Motor neuron (in vitro differentiated cells): ENCODE data around the gene RWDD4. TPM values are rescaled to one million over a fixed set of nuclear protein-coding genes. Genes with fewer than 3 reads are reported as not detected.
A peak's percentile ranks its signal among the peaks of the same experiment; 100 is the strongest.

Experiments used
- ATAC-seq, 8 experiments: fragments of 200-7000 bp; cut with Tn5 transposase; replicated peaks in 6 of 8; 2 replicates each; pipeline ENCODE4 v1.8.0; 2021; ENCODE audit warnings: mild to moderate bottlenecking in 8 of 8, moderate library complexity in 8 of 8
- H3K27ac ChIP-seq, 2 donors: fragments of 250-450 bp; sonication (Bioruptor Pico); 2 replicates each; pipeline ENCODE4 v1.9.0; 2021; ENCODE audit warnings: antibody characterized with exemption in 2 of 2, mild to moderate bottlenecking in 2 of 2, moderate library complexity in 1 of 2
- H3K4me1 ChIP-seq, 2 donors: fragments of 250-450 bp; sonication (Bioruptor Pico); replicated peaks in 1 of 2; 2 replicates each; pipeline ENCODE4 v1.6.1; 2021; ENCODE audit warnings: antibody characterized with exemption in 2 of 2, mild to moderate bottlenecking in 2 of 2, moderate library complexity in 1 of 2
- H3K4me3 ChIP-seq, 5 donors: fragments of 250-450 bp; sonication (Bioruptor Pico); 2 replicates each; pipeline ENCODE4 v1.9.0; 2021; ENCODE audit warnings: antibody characterized with exemption in 5 of 5, mild to moderate bottlenecking in 5 of 5, moderate library complexity in 4 of 5
- WGBS, 10 experiments: fragments of 450-650 bp; shearing (Covaris generic); methylation state at CpG; one replicate each; pipeline ENCODE4 v1.0.0; 2022; 5-methylcytosine and 5-hydroxymethylcytosine counted together
- in situ Hi-C, 9 experiments: fragments of 400-800 bp; cut with MboI; loops; one replicate each; pipeline ENCODE4 v1.15.0; 2021; ENCODE audit warnings: low sequenced_read_pairs in 9 of 9, low pct_unique_long_range_greater_than_20kb in 2 of 9; ENCODE audit not compliant: unreplicated experiment in 9 of 9
- total RNA-seq, 8 experiments: library from RNA; unstranded; fragments of 300-600 nt; gene quantifications; 2 replicates each; pipeline versions ENCODE4 v1.2.3 to v1.2.4, GENCODE V29; 2022

RWDD4 gene
- total RNA-seq, 8 experiments from 2014 or later = 21.9 to 53.4 (median 26.8) TPM

DNA sequence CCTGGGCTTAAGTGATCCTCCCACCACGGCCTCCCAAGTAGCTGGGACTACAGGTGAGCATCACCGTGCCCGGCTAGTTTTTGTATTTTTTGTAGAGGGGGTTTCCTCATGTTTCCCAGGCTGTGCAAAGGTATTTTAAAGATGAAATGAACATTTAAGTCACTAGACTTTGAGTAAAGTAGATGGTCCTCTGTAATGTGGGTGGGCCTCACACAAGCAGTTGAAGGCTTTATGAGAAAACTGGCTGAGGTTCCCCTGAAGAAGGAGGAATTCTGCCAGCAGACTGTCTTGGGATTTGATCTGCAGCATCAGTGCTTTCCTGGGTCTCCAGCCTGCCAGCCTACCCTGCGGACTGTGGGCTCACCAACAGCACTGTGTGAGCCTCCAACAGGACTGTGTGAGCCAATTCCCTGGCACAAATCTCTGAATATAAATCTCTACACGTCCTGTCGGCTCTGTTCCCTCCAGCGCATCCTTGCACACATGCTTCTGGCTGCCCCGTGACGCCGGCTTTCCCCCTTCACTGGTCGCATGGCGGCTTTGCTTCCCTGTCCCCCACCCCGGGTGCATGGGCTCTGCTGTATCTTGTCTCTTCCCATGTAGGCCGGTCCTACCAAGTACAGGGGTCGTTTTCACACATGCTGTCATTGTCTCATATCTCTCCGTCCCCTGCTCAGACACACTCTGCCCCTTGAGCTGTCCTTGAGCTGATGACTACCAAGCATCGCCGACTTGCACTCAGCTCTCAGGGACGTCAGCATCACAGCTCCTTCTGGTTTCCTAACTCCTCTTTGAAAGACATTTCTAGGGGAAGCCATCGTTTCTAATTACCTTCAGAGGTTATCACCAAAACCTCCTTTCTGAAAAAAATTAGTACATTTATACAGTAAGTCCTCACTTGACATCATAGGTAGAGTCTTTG is 46.4 kb downstream of the RWDD4 start:
- Histone ChIP-seq H3K4me3 (no peak overlapping the region), H3K27ac (no peak overlapping the region), H3K4me1 (no peaks in the 10 kb centered on the region)
- 0 to 98% (median 78%) methylated on average over 1 to 10 of the region's 20 CpGs; no CpG with 5 or more reads in 2 of the 10 experiments for WGBS, 10 experiments
- no peak for ATAC-seq
- in situ Hi-C loops = no loop called here

DNA sequence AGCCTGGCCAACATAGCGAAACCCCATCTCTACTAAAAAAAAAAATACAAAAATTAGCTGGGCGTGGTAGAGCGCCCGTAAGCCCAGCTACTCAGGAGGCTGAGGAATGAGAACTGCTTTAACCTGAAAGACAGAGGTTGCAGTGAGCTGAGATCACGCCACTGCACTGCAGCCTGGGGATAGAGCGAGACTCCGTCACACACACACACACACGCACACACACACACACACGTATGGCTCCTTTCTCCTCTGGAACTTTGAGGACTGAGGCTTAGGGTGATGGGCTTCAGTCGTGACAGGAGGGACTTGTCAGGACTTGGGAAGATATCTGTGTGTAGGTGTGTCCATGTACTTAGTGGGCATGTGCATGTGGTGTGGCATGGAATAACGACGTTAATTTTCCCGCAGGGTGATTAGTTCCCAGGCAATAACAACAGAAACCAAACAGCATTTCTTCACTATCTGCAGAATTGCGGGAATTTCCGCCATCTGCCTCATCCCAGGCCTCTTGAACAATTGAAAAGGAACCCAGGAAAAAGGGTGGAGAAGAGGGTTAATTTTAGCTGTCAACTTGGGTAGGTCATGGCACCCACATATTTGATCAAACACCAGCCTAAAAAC is 47.7 kb downstream of the RWDD4 start:
- Histone ChIP-seq H3K4me3 (no peak overlapping the region), H3K27ac (no peak overlapping the region), H3K4me1 (no peaks in the 10 kb centered on the region)
- 78 to 100% (median 90%) methylated on average over 1 to 9 of the region's 15 CpGs for WGBS, 10 experiments
- in situ Hi-C loops = no loop called here
- ATAC-seq = no peak

DNA sequence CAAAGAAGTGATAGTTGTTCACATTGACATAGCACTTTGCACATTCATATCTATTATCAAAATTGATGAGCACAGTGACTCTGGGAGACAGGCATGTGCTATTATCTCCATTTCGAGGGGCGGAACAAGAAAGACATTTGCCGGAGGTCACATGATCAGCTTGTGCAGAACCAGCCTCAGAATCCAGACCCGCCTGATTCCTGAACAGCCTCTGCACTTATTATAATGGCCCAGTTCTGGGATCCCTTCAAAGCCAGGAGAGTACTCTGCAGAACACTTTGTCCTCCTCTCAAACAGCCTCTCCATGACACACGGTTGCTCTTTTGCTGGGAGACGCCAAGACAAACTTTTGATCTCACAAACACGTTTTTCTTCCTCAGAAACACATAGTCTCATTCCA is 48.4 kb downstream of the RWDD4 start:
- no peak overlapping the region for H3K27ac ChIP-seq
- in situ Hi-C loops = no loop called here
- H3K4me3 ChIP-seq = no peak overlapping the region
- 39 to 84% (median 67%) methylated on average over 2 to 7 of the region's 7 CpGs; no CpG with 5 or more reads in 2 of the 10 experiments for WGBS, 10 experiments
- H3K4me1 ChIP-seq = no peaks in the 10 kb centered on the region
- peak in 6 of 8 experiments; percentile 21 to 74 (median 26) for ATAC-seq

DNA sequence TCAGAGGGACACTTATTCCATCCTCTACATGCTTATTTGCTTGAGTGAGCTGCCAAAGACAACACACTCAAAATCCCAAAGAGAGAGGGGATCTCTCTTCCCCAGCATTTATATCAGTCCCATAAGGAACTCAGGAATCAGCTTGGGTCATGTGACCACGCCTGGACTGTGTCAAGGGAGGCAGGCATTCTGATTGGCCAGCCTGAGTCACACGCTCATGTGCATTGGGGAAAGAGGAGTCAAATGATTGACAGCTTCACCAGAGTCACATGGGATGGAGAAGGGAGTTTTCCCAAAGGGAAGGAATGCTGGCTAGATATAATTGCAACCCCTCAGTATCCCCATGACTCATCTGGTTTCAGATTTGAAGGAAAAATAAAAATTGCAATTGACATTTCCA is 49.0 kb downstream of the RWDD4 start:
- WGBS, 10 experiments = 71 to 100% (median 93%) methylated on average over 1 to 2 of the region's 2 CpGs; no CpG with 5 or more reads in 5 of the 10 experiments

DNA sequence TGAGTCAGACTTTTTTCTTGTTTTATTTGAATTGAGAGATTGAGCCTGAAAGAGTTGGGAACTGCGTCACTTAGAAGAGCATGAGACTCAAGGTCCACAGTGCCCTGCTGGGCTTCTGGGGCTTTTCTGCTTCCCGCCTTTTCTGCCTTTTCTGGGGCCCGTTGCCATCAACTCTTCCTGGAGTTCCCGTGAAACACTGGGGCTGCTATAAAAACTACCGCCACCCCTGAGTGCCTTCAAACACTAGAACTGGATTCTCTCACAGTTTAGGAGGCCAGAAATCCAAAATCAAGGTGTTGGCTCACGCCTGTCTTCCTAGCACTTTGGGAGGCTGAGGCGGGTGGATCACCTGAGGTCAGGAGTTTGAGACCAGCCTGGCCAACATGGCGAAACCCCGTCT is 49.8 kb downstream of the RWDD4 start:
- Histone ChIP-seq H3K4me1 (no peaks in the 10 kb centered on the region), H3K27ac (no peak overlapping the region), H3K4me3 (no peak overlapping the region)
- WGBS, 10 experiments = 60 to 100% (median 98%) methylated on average over 1 to 8 of the region's 9 CpGs; no CpG with 5 or more reads in 4 of the 10 experiments
- ATAC-seq = no peak
- in situ Hi-C loops = no loop called here

More for the DNA sequence above, 49.0 kb downstream of the RWDD4 start:
- no peak overlapping the region for H3K4me3 ChIP-seq
- peak in 7 of 8 experiments; percentile 18 to 73 (median 49) for ATAC-seq
- in situ Hi-C loops = no loop called here
- no peak overlapping the region for H3K27ac ChIP-seq
- H3K4me1 ChIP-seq = no peaks in the 10 kb centered on the region

GRCh38 chr4:183607894-183608293 is 51.1 kb downstream of the RWDD4 start:
- in situ Hi-C loops = no loop called here
- 44 to 100% (median 69%) methylated on average over 1 to 4 of the region's 4 CpGs; no CpG with 5 or more reads in 1 of the 10 experiments for WGBS, 10 experiments
- Histone ChIP-seq H3K4me1 (no peaks in the 10 kb centered on the region), H3K4me3 (no peak overlapping the region), H3K27ac (no peak overlapping the region)
- no peak for ATAC-seq

DNA sequence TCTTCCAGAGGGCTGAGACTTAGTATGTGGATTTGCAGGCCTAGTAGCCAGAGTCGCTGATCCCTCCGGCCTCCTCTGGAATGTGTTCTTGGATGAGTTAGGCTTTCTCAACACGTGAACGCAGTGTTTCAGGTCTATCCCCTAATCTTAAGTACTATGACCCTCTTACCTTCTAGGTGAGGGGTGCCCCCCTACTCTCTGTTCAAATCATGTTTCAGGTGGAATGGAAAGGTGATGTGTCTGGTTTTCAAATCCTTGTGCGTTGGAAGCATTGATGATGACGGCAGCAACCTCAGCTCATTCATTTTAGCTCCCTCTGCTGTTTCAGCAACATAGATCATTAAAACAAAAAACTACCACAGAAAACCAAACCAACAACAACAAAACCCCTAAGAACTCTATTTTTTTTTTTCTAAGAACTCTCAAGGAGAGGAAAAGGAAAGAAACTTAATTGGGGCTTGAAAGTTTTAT is 56.4 kb downstream of the RWDD4 start:
- WGBS, 10 experiments = 30 to 100% (median 64%) methylated on average over 1 to 6 of the region's 6 CpGs; no CpG with 5 or more reads in 2 of the 10 experiments
- ATAC-seq = peak in 1 of 8 experiments; percentile 20
- Histone ChIP-seq H3K4me1 (peaks cover 0 to 4% of the 10 kb centered on the region in 2 donors), H3K27ac (no peak overlapping the region), H3K4me3 (no peak overlapping the region)
- in situ Hi-C loops = no loop called here

DNA sequence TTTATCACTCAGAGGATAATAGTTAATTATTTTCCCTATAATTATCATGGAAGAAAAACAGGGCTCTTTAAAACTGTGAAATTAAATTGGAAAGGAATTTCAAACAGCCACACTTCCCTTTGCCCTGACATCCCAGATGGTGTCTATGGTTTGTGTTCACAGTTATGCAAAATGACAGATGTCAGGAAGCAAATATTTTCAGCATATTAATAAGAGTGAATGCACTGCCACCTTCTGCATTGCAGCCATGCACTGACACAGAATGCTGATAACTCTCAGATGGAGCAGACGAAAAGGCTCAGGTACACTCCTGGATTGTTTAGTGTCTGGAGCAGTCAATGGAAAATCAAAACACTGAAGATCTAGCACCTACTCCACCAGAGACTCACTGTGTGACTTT is 57.6 kb downstream of the RWDD4 start:
- Histone ChIP-seq H3K4me1 (peaks cover 0 to 4% of the 10 kb centered on the region in 2 donors), H3K4me3 (no peak overlapping the region), H3K27ac (no peak overlapping the region)
- WGBS, 10 experiments = 20 to 100% (median 100%) methylated on average over 1 of the region's 1 CpG; no CpG with 5 or more reads in 3 of the 10 experiments
- in situ Hi-C loops = no loop called here
- ATAC-seq = peak in 3 of 8 experiments; percentile 26 to 37 (median 28)

DNA sequence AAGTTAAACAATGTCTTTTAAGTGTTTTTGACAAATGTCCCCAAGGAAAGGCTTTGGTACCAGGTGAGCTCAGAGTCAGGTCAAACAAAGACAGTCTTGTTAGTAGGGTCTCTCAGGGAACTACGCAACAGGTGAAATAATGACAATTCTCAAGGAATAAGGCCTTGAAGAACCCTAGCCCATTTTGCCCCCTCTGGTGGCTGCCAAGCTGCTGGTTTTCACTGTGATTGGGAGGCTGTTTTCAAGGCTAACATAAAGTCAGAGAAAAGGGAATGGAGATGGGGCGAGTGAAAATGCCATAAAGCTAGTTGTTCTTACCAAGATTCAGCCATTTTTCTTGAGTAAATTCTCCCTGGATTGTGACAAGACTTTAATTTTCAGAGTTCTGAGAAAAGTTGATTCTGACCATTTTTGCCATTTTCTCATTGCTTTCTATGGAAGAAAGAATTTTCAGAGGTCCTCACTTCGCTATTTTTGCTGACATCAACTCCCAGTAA is 58.7 kb downstream of the RWDD4 start:
- Histone ChIP-seq H3K4me3 (no peak overlapping the region), H3K27ac (no peak overlapping the region), H3K4me1 (peaks cover 0 to 4% of the 10 kb centered on the region in 2 donors)
- 67 to 100% (median 87%) methylated on average over 1 to 3 of the region's 3 CpGs; no CpG with 5 or more reads in 2 of the 10 experiments for WGBS, 10 experiments
- in situ Hi-C loops = no loop called here
- ATAC-seq = no peak

DNA sequence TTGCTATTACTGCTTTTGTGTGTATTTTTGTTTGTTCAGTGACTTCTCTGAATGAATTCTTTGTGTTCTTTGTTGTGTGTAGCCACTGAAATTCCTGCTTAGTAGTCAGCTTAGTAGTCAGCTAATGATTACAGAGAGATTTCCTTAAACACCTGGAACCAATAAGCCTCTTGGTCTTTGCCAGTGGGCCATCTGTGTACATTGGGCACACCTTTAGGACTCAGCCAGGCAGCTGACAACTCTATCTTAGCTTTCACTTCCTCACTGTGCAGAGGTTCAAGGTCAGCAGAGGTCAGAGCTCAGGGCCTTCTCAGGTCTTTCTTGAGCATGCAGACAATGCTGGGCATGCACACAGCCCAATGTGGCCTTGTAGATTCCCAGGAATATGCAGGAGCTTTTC is 59.3 kb downstream of the RWDD4 start:
- no peak overlapping the region for H3K4me3 ChIP-seq
- in situ Hi-C loops = no loop called here
- no peak for ATAC-seq

GRCh38 chr4:183599284-183599683 is 59.7 kb downstream of the RWDD4 start:
- no peak overlapping the region for H3K27ac ChIP-seq
- in situ Hi-C loops = no loop called here
- no peak for ATAC-seq
- peaks cover 0 to 4% of the 10 kb centered on the region in 2 donors for H3K4me1 ChIP-seq
- no peak overlapping the region for H3K4me3 ChIP-seq

More for the DNA sequence above, 59.3 kb downstream of the RWDD4 start:
- H3K4me1 ChIP-seq = peaks cover 0 to 4% of the 10 kb centered on the region in 2 donors
- H3K27ac ChIP-seq = no peak overlapping the region

GRCh38 chr4:183596067-183596757 is 62.8 kb downstream of the RWDD4 start:
- ATAC-seq = peak in 1 of 8 experiments; percentile 26
- Histone ChIP-seq H3K27ac (no peak overlapping the region), H3K4me1 (no peaks in the 10 kb centered on the region), H3K4me3 (no peak overlapping the region)
- 75 to 100% (median 100%) methylated on average over 1 to 2 of the region's 2 CpGs; no CpG with 5 or more reads in 1 of the 10 experiments for WGBS, 10 experiments
- in situ Hi-C loops = no loop called here
